Measurements from ENCODE around the gene SLC30A2.

SLC30A2 gene

GRCh38 chr1:26043765-26044164 lies 2.2 kb downstream of the SLC30A2 start:
- ChIA-PET POLR2A (ENCODE audit: low non-redundant PET) (no interaction called here), CTCF (interaction anchor here (0.5 to 1.2 kb wide), 3 partner anchors 7 to 17 kb away, joined by 3 to 6 read pairs (median 4); no protein-coding TSS in a partner anchor)
- no peak overlapping the region for H3K27ac ChIP-seq
- DNase-seq (ENCODE audit: low spot score), result no peak
- TF ChIP-seq CTCF (conservative IDR thresholded peaks at IDR 0.05; ENCODE audit: low read depth), result no peak

DNA sequence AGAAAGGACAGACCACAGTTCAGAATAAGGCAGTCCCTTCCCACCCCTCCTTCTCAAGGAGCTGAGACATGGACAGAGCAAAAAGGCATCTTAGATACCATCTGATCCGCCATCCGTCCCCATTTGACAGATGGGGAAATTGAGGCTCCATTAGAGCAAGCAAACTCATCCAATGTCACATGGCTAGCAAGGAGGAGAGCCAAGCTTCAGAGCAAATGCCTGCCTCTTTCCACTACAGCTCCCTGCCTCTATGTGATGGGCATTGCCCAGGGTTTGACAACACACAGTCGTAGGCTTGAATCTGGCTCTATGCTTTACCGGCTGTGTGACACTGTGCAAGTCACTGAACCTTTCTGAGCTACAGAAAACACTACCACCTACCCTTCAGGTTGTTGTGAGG lies 3.9 kb downstream of the SLC30A2 start:
- CTCF ChIA-PET, result interaction anchor here (0.9 kb wide), 1 partner anchor 103 kb away, joined by 3 read pairs; no protein-coding TSS in a partner anchor
- H3K27ac ChIP-seq, result no peak overlapping the region
- no peak for TF ChIP-seq CTCF (conservative IDR thresholded peaks at IDR 0.05; ENCODE audit: low read depth)
- POLR2A ChIA-PET (ENCODE audit: low non-redundant PET), result no interaction called here
- no peak for DNase-seq (ENCODE audit: low spot score)

DNA sequence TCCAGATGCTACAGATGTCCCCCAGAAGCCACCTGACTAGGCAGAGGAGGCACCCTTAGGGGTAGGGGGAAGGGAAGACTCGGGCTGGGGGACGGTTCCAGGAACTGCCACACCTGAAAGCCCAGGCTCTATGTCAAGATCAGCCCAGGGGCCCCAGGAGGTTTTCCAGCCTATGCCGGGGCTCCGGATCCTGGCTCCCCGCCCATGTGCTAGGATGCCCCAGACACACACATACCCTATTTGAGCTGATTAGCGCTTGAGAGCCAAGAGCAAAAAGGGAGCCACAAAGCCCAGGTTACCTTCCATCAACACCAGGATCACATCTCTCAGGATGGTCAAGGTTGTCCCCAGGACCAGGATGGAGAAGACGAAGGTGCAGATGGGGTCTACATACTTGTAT lies 4.5 kb downstream of the SLC30A2 start:
- ChIA-PET POLR2A (ENCODE audit: low non-redundant PET) (no interaction called here), CTCF (interaction anchor here (0.9 kb wide), 1 partner anchor 104 kb away, joined by 3 read pairs; no protein-coding TSS in a partner anchor)
- no peak for TF ChIP-seq CTCF (conservative IDR thresholded peaks at IDR 0.05; ENCODE audit: low read depth)
- H3K27ac ChIP-seq, result no peak overlapping the region
- DNase-seq (ENCODE audit: low spot score), result no peak

- ChIA-PET CTCF (interaction anchor here (1.2 kb wide), 1 partner anchor 431 kb away, joined by 4 read pairs; no protein-coding TSS in a partner anchor), POLR2A (ENCODE audit: low non-redundant PET) (no interaction called here)
- H3K27ac ChIP-seq, result no peak overlapping the region
- no peak for TF ChIP-seq CTCF (conservative IDR thresholded peaks at IDR 0.05; ENCODE audit: low read depth)
- DNase-seq (ENCODE audit: low spot score), result no peak
Observed at GRCh38 chr1:26038904-26039303, 7.0 kb downstream of the SLC30A2 start.

DNA sequence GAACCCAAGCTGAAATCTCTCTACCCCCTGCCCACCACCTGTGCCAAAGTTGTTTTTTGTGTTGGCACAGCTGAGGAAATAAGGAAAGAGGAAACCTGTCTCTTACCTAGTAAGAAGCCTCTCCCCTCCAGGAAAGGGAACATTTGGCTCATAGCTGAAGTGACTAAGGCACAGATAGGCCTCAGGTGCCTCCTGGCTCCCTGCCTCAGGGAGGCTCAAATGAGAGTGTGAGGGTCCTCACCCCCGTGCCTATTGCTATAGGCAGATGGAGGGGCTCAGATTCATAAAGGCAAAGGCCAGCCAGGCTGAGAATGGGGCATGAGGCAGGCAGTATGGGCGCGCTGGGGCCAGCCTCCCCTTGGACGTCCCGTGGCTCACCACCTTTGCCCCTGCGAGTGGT lies 7.4 kb downstream of the SLC30A2 start:
- POLR2A ChIA-PET (ENCODE audit: low non-redundant PET), result no interaction called here
- no peak for TF ChIP-seq CTCF (conservative IDR thresholded peaks at IDR 0.05; ENCODE audit: low read depth)
- no peak for DNase-seq (ENCODE audit: low spot score)
- CTCF ChIA-PET, result interaction anchor here (1.2 kb wide), 1 partner anchor 432 kb away, joined by 4 read pairs; no protein-coding TSS in a partner anchor
- no peak overlapping the region for H3K27ac ChIP-seq

- no peak for TF ChIP-seq CTCF (conservative IDR thresholded peaks at IDR 0.05; ENCODE audit: low read depth)
- POLR2A ChIA-PET (ENCODE audit: low non-redundant PET), result no interaction called here
- no peak overlapping the region for H3K27ac ChIP-seq
- CTCF ChIA-PET, result interaction anchor here (1.2 kb wide), 1 partner anchor 432 kb away, joined by 4 read pairs; no protein-coding TSS in a partner anchor
- no peak for DNase-seq (ENCODE audit: low spot score)
Observed at GRCh38 chr1:26037904-26038303, 8.0 kb downstream of the SLC30A2 start.

Data from RWPE1 (cell line).